Progenitor cell of endocrine pancreas (in vitro differentiated cells): ENCODE measurements around the gene CPEB4. TPM values are rescaled to one million over a fixed set of nuclear protein-coding genes. Genes with fewer than 3 reads are reported as not detected.

Experiments used
- DNase-seq: peaks from one replicate; pipeline ENCODE4 v3.0.0; 2021; ENCODE audit warnings: low spot score; ENCODE audit not compliant: unreplicated experiment
- H3K27ac Mint-ChIP-seq: 2 replicates; pipeline ENCODE4 v1.8.0; 2021; ENCODE audit warnings: mild to moderate bottlenecking, moderate library complexity, mixed read lengths
- H3K27me3 Mint-ChIP-seq: 2 replicates; pipeline ENCODE4 v1.8.0; 2021; ENCODE audit warnings: mixed read lengths
- H3K36me3 Mint-ChIP-seq: 2 replicates; pipeline ENCODE4 v1.8.0; 2022; ENCODE audit warnings: mixed read lengths; ENCODE audit not compliant: insufficient read depth
- H3K4me1 Mint-ChIP-seq: 2 replicates; pipeline ENCODE4 v1.8.0; 2021; ENCODE audit warnings: low read depth, mixed read lengths
- H3K4me3 Mint-ChIP-seq: 2 replicates; pipeline ENCODE4 v1.8.0; 2021; ENCODE audit warnings: low read depth, mild to moderate bottlenecking, moderate library complexity, mixed read lengths
- H3K9me3 Mint-ChIP-seq: 2 replicates; pipeline ENCODE4 v1.8.0; 2021; ENCODE audit warnings: low read depth, mixed read lengths
- long read RNA-seq: library from polyadenylated mRNA; unstranded; transcript quantifications from one replicate; pipeline ENCODE4 v2.0.0, GENCODE V29; 2020
- total RNA-seq: library from RNA; stranded (reverse); gene quantifications from 2 replicates; pipeline ENCODE4 v1.2.1, GENCODE V29; 2021
- TF ChIP-seq, protein P1 (sequence below): fragments of 200-600 bp; sonication (generic); IDR thresholded peaks from one replicate; pipeline ENCODE4 v1.5.0; 2021; ENCODE audit warnings: antibody characterized with exemption, mild to moderate bottlenecking; ENCODE audit not compliant: unreplicated experiment

The CPEB4 gene
- 16.4 and 16.7 TPM in 2 replicates for total RNA-seq
- long read RNA-seq, partial matches to known transcripts = 1 of 22 reads
- long read RNA-seq, other reads (novel, unspliced or antisense) = 21 of 22 reads

- Mint-ChIP-seq H3K9me3 (no peaks in the 10 kb centered on the region), H3K36me3 (no peaks in the 10 kb centered on the region)
These were observed at the start of gene CPEB4 for GRCh38 chr5:173887610-173888472. TSS of gene CPEB4 (plus strand) at chr5:173888349. CDS start at chr5:173889734, 1,385 bp downstream.

GRCh38 chr5:173839117-173839713 is 48.9 kb upstream of the CPEB4 start:
- TF ChIP-seq, protein P1, sequence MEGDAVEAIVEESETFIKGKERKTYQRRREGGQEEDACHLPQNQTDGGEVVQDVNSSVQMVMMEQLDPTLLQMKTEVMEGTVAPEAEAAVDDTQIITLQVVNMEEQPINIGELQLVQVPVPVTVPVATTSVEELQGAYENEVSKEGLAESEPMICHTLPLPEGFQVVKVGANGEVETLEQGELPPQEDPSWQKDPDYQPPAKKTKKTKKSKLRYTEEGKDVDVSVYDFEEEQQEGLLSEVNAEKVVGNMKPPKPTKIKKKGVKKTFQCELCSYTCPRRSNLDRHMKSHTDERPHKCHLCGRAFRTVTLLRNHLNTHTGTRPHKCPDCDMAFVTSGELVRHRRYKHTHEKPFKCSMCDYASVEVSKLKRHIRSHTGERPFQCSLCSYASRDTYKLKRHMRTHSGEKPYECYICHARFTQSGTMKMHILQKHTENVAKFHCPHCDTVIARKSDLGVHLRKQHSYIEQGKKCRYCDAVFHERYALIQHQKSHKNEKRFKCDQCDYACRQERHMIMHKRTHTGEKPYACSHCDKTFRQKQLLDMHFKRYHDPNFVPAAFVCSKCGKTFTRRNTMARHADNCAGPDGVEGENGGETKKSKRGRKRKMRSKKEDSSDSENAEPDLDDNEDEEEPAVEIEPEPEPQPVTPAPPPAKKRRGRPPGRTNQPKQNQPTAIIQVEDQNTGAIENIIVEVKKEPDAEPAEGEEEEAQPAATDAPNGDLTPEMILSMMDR = no peak
- no peaks in the 10 kb centered on the region for H3K27me3 Mint-ChIP-seq
- H3K4me3 Mint-ChIP-seq = no peak overlapping the region
- H3K27ac Mint-ChIP-seq = no peak overlapping the region
- H3K9me3 Mint-ChIP-seq = no peaks in the 10 kb centered on the region
- peaks cover 2% of the 10 kb centered on the region for H3K4me1 Mint-ChIP-seq
- no peaks in the 10 kb centered on the region for H3K36me3 Mint-ChIP-seq
- DNase-seq = no peak

More at GRCh38 chr5:173887610-173888472, at the start of gene CPEB4:
- Mint-ChIP-seq H3K27ac (peak within 1 kb of the TSS; percentile 100), H3K27me3 (peaks cover 10% of the 10 kb centered on the region), H3K4me1 (peaks cover 39% of the 10 kb centered on the region), H3K4me3 (peak within 1 kb of the TSS; percentile 98)
- TF ChIP-seq, protein P1 = no peak
- DNase-seq = peak; percentile 94

GRCh38 chr5:173840111-173840983 is 47.8 kb upstream of the CPEB4 start:
- H3K27ac Mint-ChIP-seq = no peak overlapping the region
- H3K4me1 Mint-ChIP-seq = peaks cover 2% of the 10 kb centered on the region
- H3K27me3 Mint-ChIP-seq = no peaks in the 10 kb centered on the region

DNA sequence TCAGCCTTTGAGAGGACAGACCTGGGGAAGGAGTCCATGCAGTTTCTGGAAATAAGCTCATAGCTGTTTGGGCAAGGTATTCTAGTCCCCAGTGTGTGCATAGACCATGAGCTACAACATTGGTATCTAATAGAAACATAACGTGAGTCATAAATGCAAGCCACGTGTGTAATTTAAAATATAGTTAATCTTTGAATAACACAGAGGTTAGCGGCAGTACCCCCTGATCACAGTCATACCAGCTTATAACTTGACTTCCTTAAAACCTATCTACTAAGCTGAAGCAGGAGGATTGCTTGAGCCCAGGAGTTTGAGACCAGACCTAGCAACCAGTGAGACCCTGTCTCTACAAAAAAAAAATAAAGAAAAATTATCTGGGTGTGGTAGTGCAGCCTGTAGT is 46.4 kb upstream of the CPEB4 start:
- no peaks in the 10 kb centered on the region for H3K9me3 Mint-ChIP-seq
- peaks cover 2% of the 10 kb centered on the region for H3K4me1 Mint-ChIP-seq
- TF ChIP-seq, protein P1 = no peak
- H3K36me3 Mint-ChIP-seq = no peaks in the 10 kb centered on the region
- H3K27me3 Mint-ChIP-seq = no peaks in the 10 kb centered on the region
- no peak overlapping the region for H3K4me3 Mint-ChIP-seq
- no peak for DNase-seq
- H3K27ac Mint-ChIP-seq = no peak overlapping the region

More at GRCh38 chr5:173840111-173840983, 47.8 kb upstream of the CPEB4 start:
- TF ChIP-seq, protein P1 = no peak
- Mint-ChIP-seq H3K9me3 (no peaks in the 10 kb centered on the region), H3K4me3 (no peak overlapping the region), H3K36me3 (no peaks in the 10 kb centered on the region)
- no peak for DNase-seq

- DNase-seq = no peak
- TF ChIP-seq, protein P1 = no peak
- Mint-ChIP-seq H3K4me3 (no peak overlapping the region), H3K9me3 (no peaks in the 10 kb centered on the region), H3K27me3 (no peaks in the 10 kb centered on the region), H3K27ac (no peak overlapping the region), H3K4me1 (peaks cover 2% of the 10 kb centered on the region), H3K36me3 (no peaks in the 10 kb centered on the region)
These were observed 44.4 kb upstream of the CPEB4 start for GRCh38 chr5:173843794-173844193.
